ENCODE data around the gene PHF21A.
A peak's percentile ranks its signal among the peaks of the same experiment; 100 is the strongest.

PHF21A gene

GRCh38 chr11:46149826-46150225, 28.6 kb upstream of the PHF21A start:
- no peak for TF ChIP-seq CTCF (IDR thresholded peaks at IDR 0.05)

GRCh38 chr11:46149342-46149741, 28.1 kb upstream of the PHF21A start:
- H3K4me3 Mint-ChIP-seq, result no peak overlapping the region
- H3K36me3 Mint-ChIP-seq (ENCODE audit: low read depth), result peaks cover 5% of the 10 kb centered on the region
- H3K27me3 Mint-ChIP-seq (ENCODE audit: low read depth, poor library complexity), result peaks cover 3% of the 10 kb centered on the region
- no peak overlapping the region for H3K27ac Mint-ChIP-seq
- no peak for DNase-seq
- H3K4me1 Mint-ChIP-seq, result peaks cover 16% of the 10 kb centered on the region
- no peak for TF ChIP-seq CTCF (IDR thresholded peaks at IDR 0.05)
- H3K9me3 Mint-ChIP-seq, result peaks cover 19% of the 10 kb centered on the region

More at GRCh38 chr11:46149826-46150225, 28.6 kb upstream of the PHF21A start:
- Mint-ChIP-seq H3K9me3 (peaks cover 19% of the 10 kb centered on the region), H3K27ac (no peak overlapping the region), H3K4me1 (peaks cover 15% of the 10 kb centered on the region), H3K27me3 (ENCODE audit: low read depth, poor library complexity) (peaks cover 3% of the 10 kb centered on the region), H3K4me3 (no peak overlapping the region), H3K36me3 (ENCODE audit: low read depth) (peaks cover 5% of the 10 kb centered on the region)
- DNase-seq, result no peak

- TF ChIP-seq CTCF (IDR thresholded peaks at IDR 0.05), result no peak
- H3K27ac Mint-ChIP-seq, result no peak overlapping the region
- H3K27me3 Mint-ChIP-seq (ENCODE audit: low read depth, poor library complexity), result peaks cover 6% of the 10 kb centered on the region
- H3K4me1 Mint-ChIP-seq, result peaks cover 11% of the 10 kb centered on the region
- no peaks in the 10 kb centered on the region for H3K9me3 Mint-ChIP-seq
- no peak overlapping the region for H3K4me3 Mint-ChIP-seq
- H3K36me3 Mint-ChIP-seq (ENCODE audit: low read depth), result no peaks in the 10 kb centered on the region
- no peak for DNase-seq
Measured at GRCh38 chr11:46144741-46145140, 23.5 kb upstream of the PHF21A start.

GRCh38 chr11:46143049-46143806, 22.0 kb upstream of the PHF21A start:
- peak overlapping the region; percentile 69 for H3K27ac Mint-ChIP-seq
- no peaks in the 10 kb centered on the region for H3K36me3 Mint-ChIP-seq (ENCODE audit: low read depth)
- H3K4me3 Mint-ChIP-seq, result no peak overlapping the region
- DNase-seq, result no peak
- peaks cover 6% of the 10 kb centered on the region for H3K27me3 Mint-ChIP-seq (ENCODE audit: low read depth, poor library complexity)
- peaks cover 6% of the 10 kb centered on the region for H3K4me1 Mint-ChIP-seq
- H3K9me3 Mint-ChIP-seq, result no peaks in the 10 kb centered on the region
- no peak for TF ChIP-seq CTCF (IDR thresholded peaks at IDR 0.05)

GRCh38 chr11:46142561-46142960, 21.3 kb upstream of the PHF21A start:
- Mint-ChIP-seq H3K36me3 (ENCODE audit: low read depth) (no peaks in the 10 kb centered on the region), H3K4me3 (no peak overlapping the region), H3K9me3 (no peaks in the 10 kb centered on the region), H3K4me1 (peaks cover 6% of the 10 kb centered on the region), H3K27me3 (ENCODE audit: low read depth, poor library complexity) (peaks cover 7% of the 10 kb centered on the region), H3K27ac (no peak overlapping the region)
- no peak for DNase-seq
- TF ChIP-seq CTCF (IDR thresholded peaks at IDR 0.05), result no peak

- no peak for TF ChIP-seq CTCF (IDR thresholded peaks at IDR 0.05)
- no peak overlapping the region for H3K27ac Mint-ChIP-seq
- no peaks in the 10 kb centered on the region for H3K9me3 Mint-ChIP-seq
- peaks cover 6% of the 10 kb centered on the region for H3K4me1 Mint-ChIP-seq
- no peak for DNase-seq
- peaks cover 10% of the 10 kb centered on the region for H3K27me3 Mint-ChIP-seq (ENCODE audit: low read depth, poor library complexity)
- H3K36me3 Mint-ChIP-seq (ENCODE audit: low read depth), result no peaks in the 10 kb centered on the region
- H3K4me3 Mint-ChIP-seq, result no peak overlapping the region
Measured at GRCh38 chr11:46141597-46141996, 20.3 kb upstream of the PHF21A start.

All from nephron progenitor cell (in vitro differentiated cells).